ENCODE results near the gene CLEC4M.
"Not testable (repeated sequence)": the region's sequence is repeated elsewhere in the genome, so short reads cannot be mapped to it uniquely, and the experiment has no call there.

The CLEC4M gene

GRCh38 chr19:7751157-7751783, 11.8 kb upstream of the CLEC4M start:
- CTCF ChIA-PET, result interaction anchor here (1.1 to 1.5 kb wide), 2 partner anchors 47 to 152 kb away, joined by 3 to 4 read pairs; partner anchors contain the start of gene MAP2K7
- TF ChIP-seq, protein P1, sequence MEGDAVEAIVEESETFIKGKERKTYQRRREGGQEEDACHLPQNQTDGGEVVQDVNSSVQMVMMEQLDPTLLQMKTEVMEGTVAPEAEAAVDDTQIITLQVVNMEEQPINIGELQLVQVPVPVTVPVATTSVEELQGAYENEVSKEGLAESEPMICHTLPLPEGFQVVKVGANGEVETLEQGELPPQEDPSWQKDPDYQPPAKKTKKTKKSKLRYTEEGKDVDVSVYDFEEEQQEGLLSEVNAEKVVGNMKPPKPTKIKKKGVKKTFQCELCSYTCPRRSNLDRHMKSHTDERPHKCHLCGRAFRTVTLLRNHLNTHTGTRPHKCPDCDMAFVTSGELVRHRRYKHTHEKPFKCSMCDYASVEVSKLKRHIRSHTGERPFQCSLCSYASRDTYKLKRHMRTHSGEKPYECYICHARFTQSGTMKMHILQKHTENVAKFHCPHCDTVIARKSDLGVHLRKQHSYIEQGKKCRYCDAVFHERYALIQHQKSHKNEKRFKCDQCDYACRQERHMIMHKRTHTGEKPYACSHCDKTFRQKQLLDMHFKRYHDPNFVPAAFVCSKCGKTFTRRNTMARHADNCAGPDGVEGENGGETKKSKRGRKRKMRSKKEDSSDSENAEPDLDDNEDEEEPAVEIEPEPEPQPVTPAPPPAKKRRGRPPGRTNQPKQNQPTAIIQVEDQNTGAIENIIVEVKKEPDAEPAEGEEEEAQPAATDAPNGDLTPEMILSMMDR (IDR thresholded peaks at IDR 0.05; ENCODE audit: control extremely low read depth, extremely low read depth, low read depth, missing control alignments), result no peak
- POLR2A ChIA-PET, result interaction anchor here (0.7 kb wide), 1 partner anchor 1254 kb away, joined by 4 read pairs; no protein-coding TSS in a partner anchor
- no peak for DNase-seq (ENCODE audit: extremely low spot score)

GRCh38 chr19:7756258-7756657, 6.8 kb upstream of the CLEC4M start:
- TF ChIP-seq, protein P1 (IDR thresholded peaks at IDR 0.05; ENCODE audit: control extremely low read depth, extremely low read depth, low read depth, missing control alignments), result no peak
- no peak for DNase-seq (ENCODE audit: extremely low spot score)
- CTCF ChIA-PET, result no interaction called here
- POLR2A ChIA-PET, result no interaction called here

GRCh38 chr19:7757358-7757757, 5.7 kb upstream of the CLEC4M start:
- DNase-seq (ENCODE audit: extremely low spot score), result no peak
- CTCF ChIA-PET, result no interaction called here
- POLR2A ChIA-PET, result no interaction called here
- TF ChIP-seq, protein P1 (IDR thresholded peaks at IDR 0.05; ENCODE audit: control extremely low read depth, extremely low read depth, low read depth, missing control alignments), result no peak

DNA sequence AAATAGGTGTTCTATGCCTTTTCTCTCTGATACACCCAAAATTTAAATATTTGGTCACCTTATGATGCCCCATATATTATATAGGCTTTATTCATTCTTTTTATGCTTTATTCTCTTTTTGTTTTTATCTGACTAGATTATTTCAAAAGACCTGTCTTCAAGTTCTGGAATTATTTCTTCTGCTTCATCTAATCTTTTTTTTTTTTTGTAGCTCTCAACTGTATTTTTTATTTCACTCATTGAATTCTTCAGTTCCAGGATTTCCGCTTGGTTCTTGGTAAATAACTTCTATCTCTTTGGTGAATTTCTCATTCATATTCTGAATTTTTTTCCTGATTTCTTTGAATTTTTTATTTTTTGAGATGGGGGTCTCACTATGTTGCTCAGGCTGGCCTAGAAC, 3.9 kb upstream of the CLEC4M start:
- DNase-seq (ENCODE audit: extremely low spot score), result no peak
- TF ChIP-seq, protein P1 (IDR thresholded peaks at IDR 0.05; ENCODE audit: control extremely low read depth, extremely low read depth, low read depth, missing control alignments), result no peak
- POLR2A ChIA-PET, result no interaction called here
- CTCF ChIA-PET, result no interaction called here

GRCh38 chr19:7763696-7764095, 653 bp downstream of the CLEC4M start:
- ChIA-PET POLR2A (no interaction called here), CTCF (interaction anchor here (1.1 to 1.4 kb wide), 2 partner anchors 8 to 13 kb away, joined by 3 to 4 read pairs; no protein-coding TSS in a partner anchor)

GRCh38 chr19:7764157-7764556, 1.1 kb downstream of the CLEC4M start:
- CTCF ChIA-PET; POLR2A ChIA-PET; DNase-seq (ENCODE audit: extremely low spot score): not testable (repeated sequence)

More at GRCh38 chr19:7763696-7764095, 653 bp downstream of the CLEC4M start:
- TF ChIP-seq, protein P1 (IDR thresholded peaks at IDR 0.05; ENCODE audit: control extremely low read depth, extremely low read depth, low read depth, missing control alignments), result no peak
- DNase-seq (ENCODE audit: extremely low spot score), result no peak

- CTCF ChIA-PET; DNase-seq (ENCODE audit: extremely low spot score); POLR2A ChIA-PET: not testable (repeated sequence)
Observed at GRCh38 chr19:7765043-7765442, 2.0 kb downstream of the CLEC4M start.

Data from GM10248 (cell line).